H1 (cell line): ENCODE measurements around the gene TLE3. TPM values are rescaled to one million over a fixed set of nuclear protein-coding genes. Genes with fewer than 3 reads are reported as not detected.

Experiments
- CTCF ChIA-PET: fragments of 300-600 bp; sonication (Branson Sonifier 250); formaldehyde crosslinking; loops from one replicate; lab custom pipeline; 2021; ENCODE audit not compliant: partially characterized antibody; lab: Charles Lee
- POLR2A ChIA-PET: fragments of 300-600 bp; sonication (Branson Sonifier 250); formaldehyde crosslinking; loops from one replicate; lab custom pipeline; 2021; ENCODE audit warnings: inconsistent platforms; ENCODE audit not compliant: partially characterized antibody; lab: Charles Lee
- DNase-seq, 2 experiments: peaks; one replicate each; pipeline versions ENCODE4 v3.0.0 to v3.0.0-alpha.2; 2010 to 2022; ENCODE audit warnings: low spot score in 2 of 2, low read depth in 1 of 2, mixed read lengths in 1 of 2
- FAIRE-seq: peaks from 2 replicates; lab custom pipeline; 2011; peaks lifted over from hg19 to GRCh38; lab: Jason Lieb, UNC
- H2AFZ ChIP-seq: 2 replicates; pipeline ENCODE4 v1.8.1; 2012; ENCODE audit warnings: low read length, inconsistent platforms
- H2AK5ac ChIP-seq: 2 replicates; pipeline ENCODE4 v1.6.1; 2013; ENCODE audit warnings: low read depth, low read length
- H2BK120ac ChIP-seq: replicated peaks from 2 replicates; pipeline ENCODE3; 2013; ENCODE audit warnings: low read depth, low read length, inconsistent platforms
- H2BK12ac ChIP-seq: 2 replicates; pipeline ENCODE4 v1.6.1; 2013; ENCODE audit warnings: low read depth, low read length
- H2BK15ac ChIP-seq: 2 replicates; pipeline ENCODE4 v1.6.1; 2013; ENCODE audit warnings: low read length
- H2BK20ac ChIP-seq: 2 replicates; pipeline ENCODE4 v1.6.1; 2013; ENCODE audit warnings: low read length
- H2BK5ac ChIP-seq: 2 replicates; pipeline ENCODE4 v1.6.1; 2013; ENCODE audit warnings: low read depth, low read length
- H3K14ac ChIP-seq: 2 replicates; pipeline ENCODE4 v1.6.1; 2013; ENCODE audit warnings: inconsistent platforms; ENCODE audit not compliant: insufficient read length
- H3K18ac ChIP-seq: 2 replicates; pipeline ENCODE4 v1.6.1; 2013; ENCODE audit warnings: low read length; ENCODE audit errors: extremely low read depth
- H3K23ac ChIP-seq: 2 replicates; pipeline ENCODE4 v1.6.1; 2013; ENCODE audit warnings: inconsistent platforms; ENCODE audit not compliant: insufficient read length
- H3K23me2 ChIP-seq: 2 replicates; pipeline ENCODE4 v1.6.1; 2013; ENCODE audit warnings: low read depth, low read length
- H3K27ac ChIP-seq: 2 replicates; pipeline ENCODE4 v1.6.1; 2011; ENCODE audit warnings: low read depth, low read length, inconsistent platforms
- H3K27me3 ChIP-seq, 4 experiments: replicated peaks in 1 of 4; 1 replicate in 1 of 4; 2 replicates in 3 of 4; pipeline versions ENCODE4 v1.6.1 to v1.8.1; 2011 to 2013; ENCODE audit warnings: low read length in 3 of 4, mild to moderate bottlenecking in 3 of 4, inconsistent platforms in 2 of 4, mixed read lengths in 2 of 4, moderate library complexity in 1 of 4; ENCODE audit not compliant: control insufficient read depth in 3 of 4, insufficient read depth in 3 of 4; ENCODE audit errors: extremely low read depth in 1 of 4
- H3K36me3 ChIP-seq, 4 experiments: 2 replicates each; pipeline versions ENCODE4 v1.6.1 to v1.8.1; 2011 to 2013; ENCODE audit warnings: mild to moderate bottlenecking in 4 of 4, low read length in 3 of 4, moderate library complexity in 2 of 4, control low read depth in 1 of 4, inconsistent platforms in 1 of 4; ENCODE audit not compliant: insufficient read depth in 4 of 4, control insufficient read depth in 2 of 4
- H3K4ac ChIP-seq: replicated peaks from 2 replicates; pipeline ENCODE3; 2013; ENCODE audit warnings: low read length, low read depth, mixed read lengths, inconsistent platforms; ENCODE audit not compliant: insufficient read length
- H3K4me1 ChIP-seq, 4 experiments: replicated peaks in 1 of 4; 1 replicate in 1 of 4; 2 replicates in 3 of 4; pipeline versions ENCODE4 v1.6.1 to v1.8.1; 2011 to 2013; ENCODE audit warnings: low read length in 3 of 4, inconsistent platforms in 2 of 4, mixed read lengths in 1 of 4; ENCODE audit not compliant: insufficient read depth in 4 of 4, control insufficient read depth in 3 of 4
- H3K4me2 ChIP-seq, 2 experiments: 2 replicates each; pipeline versions ENCODE4 v1.6.1 to v1.8.1; 2011 to 2013; ENCODE audit warnings: low read depth in 2 of 2, low read length in 2 of 2, control low read depth in 1 of 2, inconsistent platforms in 1 of 2, mild to moderate bottlenecking in 1 of 2; ENCODE audit not compliant: insufficient read depth in 1 of 2
- H3K4me3 ChIP-seq, 4 experiments: fragments of 200-600, 300-600 bp in 1 of 4; sonication (generic), shearing (Covaris generic), sonication (Bioruptor Twin) in 1 of 4; 2 replicates each; pipeline versions ENCODE4 v1.5.1 to v1.8.1; 2011 to 2016; ENCODE audit warnings: low read length in 4 of 4, low read depth in 3 of 4, control low read depth in 2 of 4, inconsistent platforms in 2 of 4, mild to moderate bottlenecking in 2 of 4, mixed read lengths in 1 of 4, moderate library complexity in 1 of 4; ENCODE audit not compliant: insufficient read depth in 2 of 4; ENCODE audit errors: extremely low read depth in 1 of 4
- H3K56ac ChIP-seq: replicated peaks from 2 replicates; pipeline ENCODE3; 2013; ENCODE audit warnings: low read depth, mild to moderate bottlenecking, mixed read lengths, low read length, inconsistent platforms; ENCODE audit not compliant: insufficient read length
- H3K79me1 ChIP-seq: 2 replicates; pipeline ENCODE4 v1.6.1; 2013; ENCODE audit warnings: low read depth, low read length, control low read depth
- H3K79me2 ChIP-seq, 2 experiments: 2 replicates each; pipeline versions ENCODE4 v1.6.1 to v1.8.1; 2012 to 2013; ENCODE audit warnings: low read length in 2 of 2, mild to moderate bottlenecking in 2 of 2, inconsistent platforms in 1 of 2; ENCODE audit not compliant: insufficient read depth in 2 of 2, control insufficient read depth in 1 of 2
- H3K9ac ChIP-seq, 4 experiments: replicated peaks in 1 of 4; 1 replicate in 1 of 4; 2 replicates in 3 of 4; pipeline versions ENCODE4 v1.6.1 to v1.8.1; 2011 to 2013; ENCODE audit warnings: low read depth in 3 of 4, low read length in 3 of 4, control low read depth in 2 of 4, mild to moderate bottlenecking in 2 of 4, moderate library complexity in 2 of 4, inconsistent platforms in 1 of 4; ENCODE audit errors: extremely low read depth in 1 of 4
- H3K9me3 ChIP-seq, 2 experiments: 2 replicates each; pipeline versions ENCODE4 v1.6.1 to v1.8.1; 2012 to 2013; ENCODE audit warnings: mild to moderate bottlenecking in 2 of 2, moderate library complexity in 2 of 2, control low read depth in 1 of 2, inconsistent platforms in 1 of 2, low read depth in 1 of 2, low read length in 1 of 2, mixed read lengths in 1 of 2; ENCODE audit not compliant: insufficient read depth in 2 of 2
- H4K20me1 ChIP-seq, 2 experiments: replicated peaks in 1 of 2; 2 replicates each; pipeline versions ENCODE3 to v1.8.1; 2011 to 2013; ENCODE audit warnings: inconsistent platforms in 2 of 2, low read length in 2 of 2, mild to moderate bottlenecking in 1 of 2; ENCODE audit not compliant: insufficient read depth in 2 of 2, control insufficient read depth in 1 of 2
- H4K5ac ChIP-seq: 2 replicates; pipeline ENCODE4 v1.6.1; 2013; ENCODE audit warnings: low read length, low read depth, mixed read lengths, inconsistent platforms; ENCODE audit not compliant: insufficient read length
- H4K8ac ChIP-seq: 2 replicates; pipeline ENCODE4 v1.8.0; 2013; ENCODE audit warnings: mild to moderate bottlenecking, moderate library complexity, low read length, inconsistent platforms; ENCODE audit not compliant: insufficient read depth; ENCODE audit errors: extremely low read depth
- H4K91ac ChIP-seq: replicated peaks from 2 replicates; pipeline ENCODE3; 2013; ENCODE audit warnings: low read length, mixed read lengths, inconsistent platforms; ENCODE audit not compliant: insufficient read length
- WGBS, 2 experiments: shearing (Covaris generic) in 1 of 2; methylation state at CpG; one replicate each; pipeline versions ENCODE4 v1.1.6 to v1.1.7; 2013 to 2015; ENCODE audit warnings: low lambda C conversion rate in 2 of 2, mixed read lengths in 2 of 2, inconsistent platforms in 1 of 2, low coverage in 1 of 2, missing lambda C conversion rate in 1 of 2; ENCODE audit not compliant: insufficient replicate concordance in 2 of 2, insufficient coverage in 1 of 2, insufficient read length in 1 of 2; ENCODE audit errors: extremely low coverage in 1 of 2, missing lambda C conversion rate in 1 of 2; 5-methylcytosine and 5-hydroxymethylcytosine counted together
- polyA plus RNA-seq, 7 experiments: library from polyadenylated mRNA; depleted of rRNA in 3 of 7; stranded (reverse) in 5 of 7; unstranded in 2 of 7; fragments of >200 nt in 5 of 7; fragments of 200-250 nt in 2 of 7; gene quantifications; 1 replicate in 5 of 7; 2 replicates in 1 of 7; 4 replicates in 1 of 7; pipeline versions ENCODE4 v1.2.1 to v1.2.3, GENCODE V29; 2011 to 2013; ENCODE audit warnings: missing spikeins in 2 of 7, mixed read lengths in 2 of 7
- total RNA-seq: library from RNA; stranded (reverse); fragmentation: NEBNext Ultra II Directional; extraction: Animal tissue kit (Norgen Biotek cat#: 25700); gene quantifications from 2 replicates; pipeline ENCODE4 v1.2.1, GENCODE V29; 2021

The TLE3 gene
- total and polyA plus RNA-seq, 2 of the 8 experiments (the other 6 are each of a cell fraction or from before 2014, with no cell fraction given) = 25.1 to 61.2 TPM

GRCh38 chr15:70141376-70142071, 43.8 kb upstream of the TLE3 start:
- Histone ChIP-seq H3K9ac (no peak overlapping the region), H2AK5ac (no peak overlapping the region; the same call in 1 of the 2 replicates), H3K27ac (no peak overlapping the region), H4K91ac (no peak overlapping the region), H3K4me2 (no peak overlapping the region), H3K4me1 (peaks cover 13 to 27% (median 16%) of the 10 kb centered on the region in 4 experiments), H2BK20ac (no peak overlapping the region; the same call in 1 of the 2 replicates), H3K14ac (no peak overlapping the region), H3K56ac (no peak overlapping the region), H2BK12ac (peak overlapping the region; percentile 78; the same call in 1 of the 2 replicates), H4K5ac (no peak overlapping the region), H3K23ac (no peak overlapping the region), H3K9me3 (no peaks in the 10 kb centered on the region), H3K79me1 (no peaks in the 10 kb centered on the region), H3K27me3 (peaks cover 0 to 11% (median 5%) of the 10 kb centered on the region in 4 experiments; a peak in 4 of 7 replicates), H4K8ac (no peak overlapping the region; the same call in 1 of the 2 replicates), H3K4ac (no peak overlapping the region), H2BK5ac (peak overlapping the region; percentile 19; the same call in 1 of the 2 replicates), H2BK15ac (no peak overlapping the region), H3K23me2 (no peaks in the 10 kb centered on the region), H3K79me2 (no peaks in the 10 kb centered on the region), H3K36me3 (no peaks in the 10 kb centered on the region), H4K20me1 (no peaks in the 10 kb centered on the region), H2BK120ac (no peak overlapping the region), H2AFZ (no peak overlapping the region), H3K4me3 (no peak overlapping the region), H3K18ac (peak overlapping the region; percentile 62; the same call in 1 of the 2 replicates)
- FAIRE-seq = no peak
- ChIA-PET POLR2A (interaction anchor here (0.9 to 5.5 kb wide), 6 partner anchors 10 to 56 kb away, joined by 3 to 70 read pairs (median 3); partner anchors contain the start of gene TLE3), CTCF (interaction anchor here (0.9 to 2.6 kb wide), 12 partner anchors 7 to 666 kb away, joined by 3 to 8 read pairs (median 3); no protein-coding TSS in a partner anchor)
- WGBS, 2 experiments = 91% methylated on average over 10 of the region's 10 CpGs; no CpG with 5 or more reads in 1 of the 2 experiments
- DNase-seq = no peak
